OCI-LY7 (cell line): ENCODE measurements around the gene CARHSP1. TPM values are rescaled to one million over a fixed set of nuclear protein-coding genes. Genes with fewer than 3 reads are reported as not detected.

Experiments used
- BruUV-seq: library from RNA; stranded (reverse); fragments of 400-500 nt; replicated peaks from 2 replicates; lab custom pipeline; 2021; lab: Mats Ljungman, UMichigan
- CTCF ChIA-PET: fragments of 300-600 bp; sonication (Branson Sonifier 250); formaldehyde crosslinking; loops from one replicate; lab custom pipeline; 2022; ENCODE audit warnings: antibody characterized with exemption; ENCODE audit not compliant: unreplicated experiment; lab: Charles Lee
- POLR2A ChIA-PET: fragments of 300-600 bp; sonication (Branson Sonifier 250); formaldehyde crosslinking; loops from one replicate; lab custom pipeline; 2022; ENCODE audit warnings: antibody characterized with exemption; lab: Charles Lee
- DNase-seq: peaks from one replicate; pipeline ENCODE4 v3.0.0-alpha.2; 2015; ENCODE audit warnings: low spot score
- H2AFZ ChIP-seq: fragments of 200-600 bp; sonication (generic), shearing (Covaris generic); 2 replicates; pipeline ENCODE4 v1.6.1; 2014; ENCODE audit warnings: mild to moderate bottlenecking, antibody characterized with exemption, low read length, moderate library complexity
- H3K27ac ChIP-seq: fragments of 200-600 bp; sonication (generic); 2 replicates; pipeline ENCODE4 v1.5.1; 2014; ENCODE audit warnings: mixed run types, low read depth, mild to moderate bottlenecking, moderate library complexity, low read length, inconsistent platforms; ENCODE audit not compliant: poor library complexity, severe bottlenecking
- H3K36me3 ChIP-seq: fragments of 200-600 bp; sonication (generic); 2 replicates; pipeline ENCODE4 v1.6.1; 2014; ENCODE audit warnings: mild to moderate bottlenecking, antibody characterized with exemption, low read length, moderate library complexity, mixed read lengths; ENCODE audit not compliant: insufficient read depth
- H3K4me1 ChIP-seq: fragments of 200-600 bp; sonication (generic); 2 replicates; pipeline ENCODE4 v1.5.1; 2014; ENCODE audit warnings: mild to moderate bottlenecking, low read length; ENCODE audit not compliant: insufficient read depth, poor library complexity, severe bottlenecking
- H3K4me2 ChIP-seq: fragments of 200-600 bp; sonication (generic); 2 replicates; pipeline ENCODE4 v1.6.1; 2014; ENCODE audit warnings: mild to moderate bottlenecking, low read length
- H3K4me3 ChIP-seq: fragments of 200-600 bp; sonication (generic); 2 replicates; pipeline ENCODE4 v1.5.1; 2014; ENCODE audit warnings: mild to moderate bottlenecking, low read depth, low read length; ENCODE audit not compliant: poor library complexity, severe bottlenecking
- H3K79me2 ChIP-seq: fragments of 200-600 bp; sonication (generic); 2 replicates; pipeline ENCODE4 v1.6.1; 2016; ENCODE audit warnings: low read depth, mild to moderate bottlenecking, low read length, moderate library complexity, mixed read lengths; ENCODE audit not compliant: insufficient read depth
- H3K9me2 ChIP-seq: fragments of 200-600 bp; sonication (generic); 2 replicates; pipeline ENCODE4 v1.6.1; 2016; ENCODE audit warnings: mild to moderate bottlenecking, low read length, mixed read lengths; ENCODE audit not compliant: insufficient read depth
- H3K9me3 ChIP-seq: fragments of 200-600 bp; sonication (generic); 2 replicates; pipeline ENCODE4 v1.6.1; 2014; ENCODE audit warnings: mild to moderate bottlenecking, mixed run types, low read length, mixed read lengths
- H4K20me1 ChIP-seq: fragments of 200-600 bp; sonication (generic); 2 replicates; pipeline ENCODE4 v1.6.1; 2014; ENCODE audit warnings: mild to moderate bottlenecking, antibody characterized with exemption, low read length, moderate library complexity, mixed read lengths; ENCODE audit not compliant: insufficient read depth
- EZH2phosphoT487 ChIP-seq: fragments of 200-600 bp; sonication (generic); IDR thresholded peaks from 2 replicates; pipeline ENCODE4 v1.6.1; 2018; ENCODE audit warnings: low read depth, borderline replicate concordance, mild to moderate bottlenecking, mixed run types, antibody characterized with exemption, low read length, moderate library complexity, mixed read lengths
- intact Hi-C: fragments of 100-400 bp; cut with micrococcal nuclease; formaldehyde crosslinking; loops from one replicate; pipeline ENCODE4 v1.10.0; 2022; ENCODE audit not compliant: unreplicated experiment
- total RNA-seq, 2 experiments: library from RNA; depleted of rRNA in 1 of 2; stranded (reverse); fragments of >200 nt in 1 of 2; shearing (Covaris generic) in 1 of 2; gene quantifications; 2 replicates each; pipeline ENCODE4 v1.2.3, GENCODE V29; 2014 to 2022
- TF ChIP-seq, protein P1 (sequence below): fragments of 200-600 bp; sonication (generic); conservative IDR thresholded peaks from 2 replicates; pipeline ENCODE4 v1.5.1; 2014; ENCODE audit warnings: mild to moderate bottlenecking, antibody characterized with exemption, low read length, moderate library complexity, mixed read lengths

Gene CARHSP1
- total RNA-seq, 2 experiments from 2014 or later, result 156 to 241 TPM

DNA sequence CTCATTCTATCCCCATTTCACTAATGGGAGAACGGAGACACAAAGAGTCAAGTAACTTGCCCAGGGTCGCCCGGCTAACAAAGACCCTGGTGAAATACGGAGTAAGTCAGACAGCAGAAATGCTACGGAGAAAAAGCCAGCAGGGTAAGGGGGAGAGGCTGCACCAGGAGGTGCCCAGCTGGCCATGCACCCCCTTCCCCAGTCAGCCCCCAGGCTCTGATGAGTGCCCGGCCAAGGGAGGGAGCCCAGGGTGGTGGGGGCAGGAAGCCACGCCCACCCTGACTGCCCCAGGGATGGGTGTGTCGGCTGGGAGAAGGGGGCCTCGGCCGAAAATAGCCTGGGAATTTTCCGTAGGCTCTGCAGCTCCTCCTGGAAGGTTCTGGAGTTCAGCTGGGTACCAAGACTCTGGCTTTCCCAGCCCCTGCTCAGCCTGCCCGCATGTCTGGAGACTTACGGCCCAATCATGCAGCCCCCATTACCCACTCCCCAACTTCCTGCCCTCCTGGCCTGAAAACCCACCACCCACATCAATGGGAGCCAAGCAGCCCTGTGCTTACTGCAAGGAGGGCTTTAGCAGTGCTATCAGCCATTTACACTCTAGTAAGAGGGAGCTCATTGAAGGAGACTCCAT, 4.2 kb downstream of the CARHSP1 start:
- TF ChIP-seq, protein P1, sequence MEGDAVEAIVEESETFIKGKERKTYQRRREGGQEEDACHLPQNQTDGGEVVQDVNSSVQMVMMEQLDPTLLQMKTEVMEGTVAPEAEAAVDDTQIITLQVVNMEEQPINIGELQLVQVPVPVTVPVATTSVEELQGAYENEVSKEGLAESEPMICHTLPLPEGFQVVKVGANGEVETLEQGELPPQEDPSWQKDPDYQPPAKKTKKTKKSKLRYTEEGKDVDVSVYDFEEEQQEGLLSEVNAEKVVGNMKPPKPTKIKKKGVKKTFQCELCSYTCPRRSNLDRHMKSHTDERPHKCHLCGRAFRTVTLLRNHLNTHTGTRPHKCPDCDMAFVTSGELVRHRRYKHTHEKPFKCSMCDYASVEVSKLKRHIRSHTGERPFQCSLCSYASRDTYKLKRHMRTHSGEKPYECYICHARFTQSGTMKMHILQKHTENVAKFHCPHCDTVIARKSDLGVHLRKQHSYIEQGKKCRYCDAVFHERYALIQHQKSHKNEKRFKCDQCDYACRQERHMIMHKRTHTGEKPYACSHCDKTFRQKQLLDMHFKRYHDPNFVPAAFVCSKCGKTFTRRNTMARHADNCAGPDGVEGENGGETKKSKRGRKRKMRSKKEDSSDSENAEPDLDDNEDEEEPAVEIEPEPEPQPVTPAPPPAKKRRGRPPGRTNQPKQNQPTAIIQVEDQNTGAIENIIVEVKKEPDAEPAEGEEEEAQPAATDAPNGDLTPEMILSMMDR, result no peak
- TF ChIP-seq EZH2phosphoT487, result no peak
- Histone ChIP-seq H3K4me2 (no peak overlapping the region), H3K27ac (no peak overlapping the region), H3K4me1 (peaks cover 45% of the 10 kb centered on the region), H2AFZ (no peak overlapping the region), H3K4me3 (no peak overlapping the region), H3K36me3 (peaks cover 62% of the 10 kb centered on the region), H3K9me3 (no peaks in the 10 kb centered on the region), H4K20me1 (peaks cover 31% of the 10 kb centered on the region), H3K79me2 (peaks cover 85% of the 10 kb centered on the region), H3K9me2 (no peaks in the 10 kb centered on the region)
- POLR2A ChIA-PET, result no interaction called here
- intact Hi-C loops, result loop anchor here (5.0 kb wide), 2 partner anchors 73 to 273 kb away; no protein-coding TSS in a partner anchor
- no TSS peak for BruUV-seq
- CTCF ChIA-PET, result no interaction called here
- no peak for DNase-seq

GRCh38 chr16:8863594-8864424, 5.0 kb downstream of the CARHSP1 start:
- POLR2A ChIA-PET, result interaction anchor here (1.1 kb wide), 1 partner anchor 12 kb away, joined by 5 read pairs; no protein-coding TSS in a partner anchor
- peaks cover 70% of the 10 kb centered on the region for H3K36me3 ChIP-seq
- BruUV-seq, result no TSS peak
- CTCF ChIA-PET, result no interaction called here
- H3K4me2 ChIP-seq, result no peak overlapping the region
- no peak overlapping the region for H3K4me3 ChIP-seq
- H3K9me2 ChIP-seq, result no peaks in the 10 kb centered on the region
- intact Hi-C loops, result no loop called here
- peaks cover 88% of the 10 kb centered on the region for H3K79me2 ChIP-seq
- peaks cover 31% of the 10 kb centered on the region for H4K20me1 ChIP-seq
- no peaks in the 10 kb centered on the region for H3K9me3 ChIP-seq
- H3K27ac ChIP-seq, result no peak overlapping the region
- no peak overlapping the region for H2AFZ ChIP-seq
- DNase-seq, result no peak
- H3K4me1 ChIP-seq, result peaks cover 40% of the 10 kb centered on the region
- TF ChIP-seq, protein P1, result no peak
- TF ChIP-seq EZH2phosphoT487, result no peak
